Measurements from ENCODE around the gene ORM2.

GRCh38 chr9:114280636-114281472, 48.8 kb upstream of the ORM2 start:
- TF ChIP-seq CTCF (conservative IDR thresholded peaks at IDR 0.05; ENCODE audit: low read depth, low read length) (no peak), BHLHE40 (IDR thresholded peaks at IDR 0.05; ENCODE audit: low read depth, low read length) (no peak), MXI1 (IDR thresholded peaks at IDR 0.05; ENCODE audit: borderline replicate concordance, low read depth, low read length) (no peak), RAD21 (IDR thresholded peaks at IDR 0.05; ENCODE audit: low read length) (no peak), CEBPB (IDR thresholded peaks at IDR 0.05; ENCODE audit: low read depth, low read length) (no peak), POLR2A (IDR thresholded peaks at IDR 0.05; ENCODE audit: low read depth, low read length) (no peak), RFX5 (IDR thresholded peaks at IDR 0.05; ENCODE audit: low read depth, low read length) (no peak), MAZ (IDR thresholded peaks at IDR 0.05; ENCODE audit: borderline replicate concordance, low read depth, low read length) (no peak)

All from IMR-90 (cell line).